Stimulated activated naive CD8-positive, alpha-beta T cell treated with anti-CD3 and anti-CD28 coated beads, Interleukin-15, amount 100 ng/mL, for 72 hours (primary cell): Measurements from ENCODE around the gene DAGLA.

ENCODE experiments used
- ATAC-seq: fragments of 150-1000 bp; cut with Tn5 transposase; 2 replicates; pipeline ENCODE4 v1.10.0; 2021; ENCODE audit warnings: mild to moderate bottlenecking, moderate library complexity
- DNase-seq, 2 donors: peaks; one replicate each; pipeline ENCODE4 v3.0.0; 2021 to 2022
- H3K27ac Mint-ChIP-seq, 2 donors: one replicate each; pipeline ENCODE4 v1.8.0; 2022; ENCODE audit warnings: mild to moderate bottlenecking in 2 of 2, mixed read lengths in 2 of 2, moderate library complexity in 2 of 2
- H3K27me3 Mint-ChIP-seq: one replicate; pipeline ENCODE4 v1.8.0; 2022; ENCODE audit warnings: mixed read lengths
- H3K4me1 Mint-ChIP-seq: one replicate; pipeline ENCODE4 v1.8.0; 2022; ENCODE audit warnings: mild to moderate bottlenecking, mixed read lengths
- H3K4me3 Mint-ChIP-seq, 2 donors: one replicate each; pipeline ENCODE4 v1.8.0; 2022; ENCODE audit warnings: mild to moderate bottlenecking in 2 of 2, mixed read lengths in 2 of 2, moderate library complexity in 1 of 2
- H3K9me3 Mint-ChIP-seq, 2 donors: one replicate each; pipeline ENCODE4 v1.8.0; 2022; ENCODE audit warnings: mixed read lengths in 2 of 2

DAGLA gene

DNA sequence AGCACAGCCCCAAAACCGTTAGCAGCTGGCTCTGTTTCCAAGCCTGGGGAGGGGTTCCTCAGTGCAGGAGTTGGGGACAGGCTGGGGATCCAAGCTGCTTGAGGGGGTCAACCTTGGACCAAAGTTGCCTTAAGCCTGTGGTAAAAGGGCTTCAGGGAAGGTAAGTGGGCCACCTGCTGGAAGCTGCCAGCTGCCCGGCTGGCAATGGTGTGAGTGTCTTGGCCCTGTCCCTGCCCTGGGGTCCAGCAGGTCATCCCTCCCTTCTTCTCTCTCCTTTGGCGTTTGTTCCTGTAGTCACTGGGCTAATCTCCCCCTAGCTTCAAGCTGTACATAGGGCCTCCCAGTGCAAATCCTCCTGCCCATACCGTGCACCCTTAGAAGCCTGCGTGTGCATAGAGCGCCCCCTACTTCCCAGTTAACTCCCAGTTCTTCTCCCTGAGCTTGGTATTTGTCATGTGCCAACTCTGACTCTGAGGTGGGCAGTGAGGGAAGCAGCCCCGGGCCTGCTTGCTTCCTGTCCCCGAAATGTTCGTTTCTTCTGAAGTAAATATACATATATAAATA is 107.8 kb downstream of the DAGLA start:
- peak overlapping the region in 1 of 2 donors; percentile 38 for H3K27ac Mint-ChIP-seq
- ATAC-seq (no peak), DNase-seq (no peak)
- no peak overlapping the region for H3K4me3 Mint-ChIP-seq
- H3K4me1 Mint-ChIP-seq: peaks cover 34% of the 10 kb centered on the region
- H3K27me3 Mint-ChIP-seq: no peaks in the 10 kb centered on the region
- H3K9me3 Mint-ChIP-seq: no peaks in the 10 kb centered on the region

DNA sequence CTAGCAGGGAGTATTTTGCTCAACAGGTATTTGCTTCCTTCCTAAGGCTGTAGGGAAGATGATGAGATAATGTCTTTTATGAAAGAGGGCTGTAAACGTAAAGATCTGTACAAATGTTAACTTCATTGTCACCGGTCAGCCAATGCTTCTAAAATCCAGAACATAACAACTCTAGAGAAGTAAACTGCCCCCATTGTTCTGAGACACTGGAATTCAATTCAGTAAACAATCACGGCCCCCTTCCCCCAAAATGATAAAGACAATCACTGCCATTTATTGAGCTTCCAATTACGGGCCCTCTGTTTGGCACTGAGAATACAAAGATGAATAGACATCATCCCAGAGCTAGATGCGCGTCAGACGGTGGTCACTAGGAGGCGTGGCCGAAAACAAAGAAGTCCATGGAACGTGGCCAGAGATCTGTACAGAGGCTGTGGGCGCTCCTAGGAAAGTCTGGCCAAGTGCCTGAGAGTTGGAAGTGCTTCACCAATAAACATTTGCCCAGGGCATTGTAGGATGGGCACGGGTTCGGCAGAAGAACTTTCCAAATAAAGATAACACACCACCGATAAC is 111.6 kb downstream of the DAGLA start:
- peak overlapping the region; percentile 98 to 100 for H3K27ac Mint-ChIP-seq
- H3K4me3 Mint-ChIP-seq: peak overlapping the region; percentile 89 to 92
- ATAC-seq (peak; percentile 59), DNase-seq (peak in 1 of 2 donors; percentile 56)
- H3K4me1 Mint-ChIP-seq: peaks cover 68% of the 10 kb centered on the region
- no peaks in the 10 kb centered on the region for H3K9me3 Mint-ChIP-seq
- H3K27me3 Mint-ChIP-seq: no peaks in the 10 kb centered on the region

DNA sequence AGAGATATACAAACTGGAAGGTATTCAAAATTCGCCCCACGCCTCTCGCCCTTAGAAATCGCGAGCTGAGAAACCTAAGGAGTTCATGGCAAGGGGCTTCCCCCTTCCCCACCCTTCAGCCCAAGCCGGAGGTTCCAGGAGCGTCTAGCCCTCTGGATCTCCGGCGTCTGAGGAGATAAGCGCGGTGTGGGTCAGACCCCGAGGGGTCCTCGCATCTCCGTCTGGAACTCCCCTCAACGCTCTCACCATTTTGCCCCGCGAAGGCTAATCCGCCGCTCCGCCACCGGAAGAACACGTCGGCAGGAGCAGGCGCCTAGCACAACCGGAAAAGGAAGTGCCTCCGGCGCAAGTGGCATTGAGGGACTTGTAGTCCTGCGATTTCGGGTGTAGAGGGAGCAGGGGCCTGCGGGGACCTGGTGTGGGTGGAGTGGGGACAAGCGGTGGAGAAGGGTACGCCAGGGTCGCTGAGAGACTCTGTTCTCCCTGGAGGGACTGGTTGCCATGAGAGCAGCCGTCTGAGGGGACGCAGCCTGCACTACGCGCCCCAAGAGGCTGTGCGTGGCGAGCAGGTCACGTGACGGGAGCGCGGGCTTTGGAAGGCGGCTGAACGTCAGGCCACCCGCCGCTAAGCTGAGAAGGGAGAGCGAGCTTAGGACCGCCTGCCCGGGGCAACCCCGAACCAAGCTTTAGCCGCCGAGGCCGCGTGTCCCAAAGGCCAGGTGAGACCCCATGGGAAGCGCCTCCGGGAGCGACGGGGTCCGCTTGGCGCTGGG is 112.3 kb downstream of the DAGLA start, which contains the start of the genes FEN1 and TMEM258:
Gene FEN1, plus strand, starts transcription at position 602 of the 773 bp plus-strand sequence. CDS start 2,451 bp downstream, outside the sequence.
Gene TMEM258, minus strand, starts transcription at position 290 of the 773 bp plus-strand sequence. Its CDS starts 41 bp downstream, at position 249.
- DNase-seq (peak; percentile 88 to 89), ATAC-seq (peak; percentile 93)
- H3K4me1 Mint-ChIP-seq: peaks cover 74% of the 10 kb centered on the region
- peak within 1 kb of the TSS; percentile 98 to 100 for H3K27ac Mint-ChIP-seq
- H3K9me3 Mint-ChIP-seq: no peaks in the 10 kb centered on the region
- peak within 1 kb of the TSS; percentile 89 to 92 for H3K4me3 Mint-ChIP-seq
- H3K27me3 Mint-ChIP-seq: no peaks in the 10 kb centered on the region

DNA sequence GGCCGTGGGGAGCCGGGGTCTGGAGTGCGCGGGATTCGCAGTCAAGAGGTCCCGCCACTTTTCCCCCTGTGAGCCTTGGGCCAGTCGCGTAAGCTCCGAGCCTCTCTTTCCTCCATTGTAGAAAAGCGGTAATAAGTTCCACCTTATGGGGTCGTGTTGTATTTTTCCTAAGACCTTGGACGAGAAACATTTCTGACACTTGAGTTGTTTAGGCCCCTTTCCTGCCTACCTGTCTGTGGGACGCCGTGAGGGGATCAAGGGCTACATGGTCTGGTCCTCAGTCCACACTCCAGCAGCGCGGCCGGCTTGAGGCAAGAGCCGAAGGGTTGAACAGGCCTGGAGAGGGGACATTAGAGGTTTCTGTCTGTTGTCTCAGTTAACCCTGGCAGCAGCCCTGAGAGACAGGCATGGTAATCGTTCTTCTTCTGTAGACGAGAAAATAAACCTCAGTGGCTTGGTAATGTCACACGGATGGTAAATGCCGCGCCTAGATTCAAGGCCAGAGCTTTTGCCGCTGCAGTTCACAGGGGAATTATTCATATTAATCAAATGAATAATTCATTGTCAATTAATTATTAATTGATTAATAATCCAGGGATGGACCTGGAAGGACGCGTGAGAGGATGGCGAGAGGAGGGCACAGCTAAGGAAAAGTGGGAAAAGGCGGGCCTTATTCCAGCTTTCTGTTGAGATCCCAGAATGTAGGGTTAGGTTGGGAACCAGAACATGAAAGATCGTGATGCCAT is 113.1 kb downstream of the DAGLA start:
- H3K27ac Mint-ChIP-seq: peak overlapping the region; percentile 98 to 100

DNA sequence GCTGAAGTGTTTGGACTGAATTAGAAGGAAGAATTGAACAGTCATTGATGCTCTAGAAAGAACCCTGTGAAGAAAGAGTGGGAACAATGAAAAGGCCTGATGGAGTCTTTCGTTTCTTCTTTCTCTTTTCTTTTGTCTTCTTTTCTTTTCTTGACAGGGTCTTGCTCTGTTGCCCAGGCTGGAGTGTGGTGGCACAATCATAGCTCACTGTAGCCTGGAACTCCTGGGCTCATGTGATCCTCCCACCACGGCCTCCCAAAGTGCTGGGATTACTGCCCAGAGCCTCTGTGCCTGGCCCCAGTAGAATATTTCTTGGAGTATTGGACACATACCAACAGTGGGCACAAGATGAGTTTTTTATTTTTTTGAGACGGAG is 113.6 kb downstream of the DAGLA start:
- Mint-ChIP-seq H3K4me1 (peaks cover 75% of the 10 kb centered on the region), H3K9me3 (no peaks in the 10 kb centered on the region), H3K27me3 (no peaks in the 10 kb centered on the region), H3K27ac (peak overlapping the region; percentile 27 to 92), H3K4me3 (peak overlapping the region; percentile 89 to 92)
- DNase-seq (no peak), ATAC-seq (no peak)

More for the DNA sequence above, 113.1 kb downstream of the DAGLA start:
- Mint-ChIP-seq H3K27me3 (no peaks in the 10 kb centered on the region), H3K4me1 (peaks cover 75% of the 10 kb centered on the region), H3K4me3 (peak overlapping the region; percentile 89 to 92), H3K9me3 (no peaks in the 10 kb centered on the region)
- no peak for DNase-seq
- peak; percentile 44 for ATAC-seq

DNA sequence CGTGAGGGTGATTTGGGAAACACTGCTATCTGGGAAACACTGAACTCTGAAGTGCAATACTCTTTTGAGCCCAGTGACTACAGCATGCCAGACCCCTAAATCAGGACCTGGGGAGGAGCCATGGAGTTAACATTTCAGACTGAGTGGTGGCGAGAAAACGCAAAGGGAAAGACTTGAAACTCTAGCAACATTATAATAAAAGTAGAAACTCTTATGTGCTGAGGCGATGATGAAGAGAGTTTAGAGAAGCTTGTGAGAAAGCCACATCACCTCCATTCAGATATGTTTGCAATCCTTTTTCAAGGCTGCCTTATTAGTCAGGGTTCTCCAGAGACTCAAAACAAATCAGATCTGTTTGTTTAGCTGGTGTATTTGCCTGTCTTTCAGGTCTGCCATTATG is 114.4 kb downstream of the DAGLA start:
- no peak overlapping the region for H3K27ac Mint-ChIP-seq
- H3K4me1 Mint-ChIP-seq: peaks cover 75% of the 10 kb centered on the region
- DNase-seq (no peak), ATAC-seq (no peak)
- no peaks in the 10 kb centered on the region for H3K27me3 Mint-ChIP-seq
- no peaks in the 10 kb centered on the region for H3K9me3 Mint-ChIP-seq
- H3K4me3 Mint-ChIP-seq: peak overlapping the region; percentile 89 to 92

DNA sequence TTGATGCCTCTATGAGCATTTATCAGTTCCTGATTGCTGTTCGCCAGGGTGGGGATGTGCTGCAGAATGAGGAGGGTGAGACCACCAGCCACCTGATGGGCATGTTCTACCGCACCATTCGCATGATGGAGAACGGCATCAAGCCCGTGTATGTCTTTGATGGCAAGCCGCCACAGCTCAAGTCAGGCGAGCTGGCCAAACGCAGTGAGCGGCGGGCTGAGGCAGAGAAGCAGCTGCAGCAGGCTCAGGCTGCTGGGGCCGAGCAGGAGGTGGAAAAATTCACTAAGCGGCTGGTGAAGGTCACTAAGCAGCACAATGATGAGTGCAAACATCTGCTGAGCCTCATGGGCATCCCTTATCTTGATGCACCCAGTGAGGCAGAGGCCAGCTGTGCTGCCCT is 115.3 kb downstream of the DAGLA start:
- Mint-ChIP-seq H3K27ac (no peak overlapping the region), H3K4me1 (peaks cover 66% of the 10 kb centered on the region), H3K4me3 (no peak overlapping the region)

DNA sequence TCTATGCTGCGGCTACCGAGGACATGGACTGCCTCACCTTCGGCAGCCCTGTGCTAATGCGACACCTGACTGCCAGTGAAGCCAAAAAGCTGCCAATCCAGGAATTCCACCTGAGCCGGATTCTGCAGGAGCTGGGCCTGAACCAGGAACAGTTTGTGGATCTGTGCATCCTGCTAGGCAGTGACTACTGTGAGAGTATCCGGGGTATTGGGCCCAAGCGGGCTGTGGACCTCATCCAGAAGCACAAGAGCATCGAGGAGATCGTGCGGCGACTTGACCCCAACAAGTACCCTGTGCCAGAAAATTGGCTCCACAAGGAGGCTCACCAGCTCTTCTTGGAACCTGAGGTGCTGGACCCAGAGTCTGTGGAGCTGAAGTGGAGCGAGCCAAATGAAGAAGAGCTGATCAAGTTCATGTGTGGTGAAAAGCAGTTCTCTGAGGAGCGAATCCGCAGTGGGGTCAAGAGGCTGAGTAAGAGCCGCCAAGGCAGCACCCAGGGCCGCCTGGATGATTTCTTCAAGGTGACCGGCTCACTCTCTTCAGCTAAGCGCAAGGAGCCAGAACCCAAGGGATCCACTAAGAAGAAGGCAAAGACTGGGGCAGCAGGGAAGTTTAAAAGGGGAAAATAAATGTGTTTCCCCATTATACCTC is 115.8 kb downstream of the DAGLA start:
- peaks cover 66% of the 10 kb centered on the region for H3K4me1 Mint-ChIP-seq
- no peak for ATAC-seq

More for the DNA sequence above, 115.3 kb downstream of the DAGLA start:
- Mint-ChIP-seq H3K9me3 (no peaks in the 10 kb centered on the region), H3K27me3 (no peaks in the 10 kb centered on the region)
- ATAC-seq: no peak
- no peak for DNase-seq

More for the DNA sequence above, 115.8 kb downstream of the DAGLA start:
- Mint-ChIP-seq H3K27me3 (no peaks in the 10 kb centered on the region), H3K4me3 (no peak overlapping the region), H3K9me3 (no peaks in the 10 kb centered on the region), H3K27ac (no peak overlapping the region)
- DNase-seq: no peak
